Psoas muscle (tissue), 8 donors: ENCODE measurements around the gene SEMA3C. TPM values are rescaled to one million over a fixed set of nuclear protein-coding genes. Genes with fewer than 3 reads are reported as not detected.

Source experiments
- ATAC-seq, 4 donors: fragments of 200-7000 bp; cut with Tn5 transposase; one replicate each; pipeline ENCODE4 v1.9.1; 2020; ENCODE audit warnings: moderate library complexity in 3 of 4, mild to moderate bottlenecking in 2 of 4
- DNase-seq, 2 donors: peaks; one replicate each; pipeline ENCODE4 v3.0.0-alpha.2; 2020
- H3K27ac ChIP-seq: fragments of 200-600 bp; one replicate; pipeline ENCODE4 v1.8.0; 2022
- H3K27me3 ChIP-seq, 3 donors: fragments of 200-600 bp in 1 of 3; one replicate each; pipeline versions ENCODE4 v1.6.1 to v1.8.0; 2013 to 2022; ENCODE audit warnings: low read length in 2 of 3, mild to moderate bottlenecking in 2 of 3, moderate library complexity in 1 of 3; ENCODE audit not compliant: insufficient read depth in 3 of 3
- H3K36me3 ChIP-seq, 2 donors: fragments of 200-600 bp in 1 of 2; one replicate each; pipeline versions ENCODE4 v1.6.1 to v1.8.0; 2013 to 2022; ENCODE audit warnings: low read depth in 1 of 2, mild to moderate bottlenecking in 1 of 2, moderate library complexity in 1 of 2; ENCODE audit not compliant: insufficient read depth in 1 of 2
- H3K4me1 ChIP-seq: fragments of 200-600 bp; one replicate; pipeline ENCODE4 v1.8.0; 2022
- H3K4me3 ChIP-seq: fragments of 200-600 bp; one replicate; pipeline ENCODE4 v1.8.0; 2022; ENCODE audit warnings: mild to moderate bottlenecking
- H3K9me3 ChIP-seq: fragments of 200-600 bp; one replicate; pipeline ENCODE4 v1.8.0; 2022
- CTCF ChIP-seq: fragments of 200-600 bp; IDR thresholded peaks from one replicate; pipeline ENCODE4 v1.8.0; 2022; ENCODE audit warnings: antibody characterized with exemption
- WGBS, 3 donors: extraction: QIAGEN DNeasy Blood & Tissue Kit; methylation state at CpG; one replicate each; pipeline versions ENCODE4 v1.1.6 to v1.1.7; 2013; 5-methylcytosine and 5-hydroxymethylcytosine counted together
- intact Hi-C, 2 donors: fragments of 100-400 bp; cut with DNase I; formaldehyde crosslinking; loops; one replicate each; pipeline versions ENCODE4 v1.11.0 to v1.14.2; 2022
- polyA plus RNA-seq, 3 donors: library from polyadenylated mRNA; stranded (reverse); fragments of 200-250 nt; gene quantifications; one replicate each; pipeline ENCODE4 v1.2.3, GENCODE V29; 2013
- total RNA-seq, 4 donors: library from RNA; stranded (reverse); fragmentation: NEBNext Ultra II Directional in 2 of 4; extraction: Animal tissue kit (Norgen Biotek cat#: 25700) in 2 of 4; gene quantifications; one replicate each; pipeline versions ENCODE4 v1.2.1 to v1.2.4, GENCODE V29; 2021 to 2023
- donor health status: healthy with polysubstance abuse.
- donor health status: DM: no; HTN: no; CAD: no; lungs with moderate emphysema.
- donor health status: Bipolar disorder and iron deficiency.
- donor health status: healthy.
- donor health status: DM: yes; HTN: yes; CAD: no.
- donor health status: DM: no; HTN: no; CAD: no.
- donor health status: DM: no; HTN: no; CAD: no.
- donor health status: DM: yes; HTN: yes; CAD: no.

The SEMA3C gene
- total and polyA plus RNA-seq, 7 donors, result 6.6 to 63.1 (median 18.3) TPM

- no peak for DNase-seq
- TF ChIP-seq CTCF, result no peak
- Histone ChIP-seq H3K4me1 (no peaks in the 10 kb centered on the region), H3K27me3 (no peaks in the 10 kb centered on the region), H3K9me3 (no peaks in the 10 kb centered on the region), H3K36me3 (no peaks in the 10 kb centered on the region), H3K27ac (no peak overlapping the region), H3K4me3 (no peak overlapping the region)
- intact Hi-C loops, result no loop called here
- no peak for ATAC-seq
- WGBS, 3 donors, result 92 to 95% (median 94%) methylated on average over 12 of the region's 12 CpGs
Observed at GRCh38 chr7:80735330-80735729, 183.5 kb downstream of the SEMA3C start.

DNA sequence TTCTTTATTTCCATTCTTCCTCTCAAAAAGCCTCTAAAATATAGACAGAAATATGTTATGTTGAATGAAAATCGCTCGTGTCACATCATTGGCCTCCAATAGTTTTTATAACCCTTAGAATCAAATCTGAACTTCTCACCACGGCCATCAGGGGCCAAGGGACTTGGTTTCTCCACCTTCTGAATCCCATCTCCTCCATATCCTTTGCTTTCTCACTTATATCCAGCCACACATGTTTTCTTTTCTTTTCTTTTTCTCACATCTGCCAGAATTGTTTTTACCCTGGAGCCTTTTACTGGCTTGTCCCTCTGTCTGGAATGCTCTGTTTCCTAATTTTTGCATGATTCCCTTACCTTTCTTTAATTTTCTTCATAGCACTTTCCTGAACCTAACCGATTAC is 184.8 kb downstream of the SEMA3C start:
- Histone ChIP-seq H3K9me3 (no peaks in the 10 kb centered on the region), H3K4me3 (no peak overlapping the region), H3K27me3 (no peaks in the 10 kb centered on the region), H3K4me1 (no peaks in the 10 kb centered on the region), H3K27ac (no peak overlapping the region), H3K36me3 (no peaks in the 10 kb centered on the region)
- ATAC-seq (no peak), DNase-seq (no peak)
- WGBS, 3 donors, result 79 to 84% (median 84%) methylated on average over 4 of the region's 4 CpGs
- TF ChIP-seq CTCF, result no peak
- intact Hi-C loops, result no loop called here

- 55 to 59% (median 56%) methylated on average over 3 of the region's 3 CpGs for WGBS, 3 donors
- no peak for TF ChIP-seq CTCF
- H3K36me3 ChIP-seq, result no peaks in the 10 kb centered on the region
- H3K4me1 ChIP-seq, result no peaks in the 10 kb centered on the region
- H3K9me3 ChIP-seq, result no peaks in the 10 kb centered on the region
- no peaks in the 10 kb centered on the region for H3K27me3 ChIP-seq
- H3K4me3 ChIP-seq, result no peak overlapping the region
- ATAC-seq (no peak), DNase-seq (no peak)
- H3K27ac ChIP-seq, result no peak overlapping the region
- intact Hi-C loops, result no loop called here
Observed at GRCh38 chr7:80733333-80733915, 185.4 kb downstream of the SEMA3C start.

- no peak for TF ChIP-seq CTCF
- no peaks in the 10 kb centered on the region for H3K9me3 ChIP-seq
- DNase-seq (no peak), ATAC-seq (no peak)
- intact Hi-C loops, result no loop called here
- H3K27ac ChIP-seq, result no peak overlapping the region
- no peak overlapping the region for H3K4me3 ChIP-seq
- 65 to 67% (median 67%) methylated on average over 6 of the region's 6 CpGs for WGBS, 3 donors
- no peaks in the 10 kb centered on the region for H3K36me3 ChIP-seq
- no peaks in the 10 kb centered on the region for H3K27me3 ChIP-seq
- no peaks in the 10 kb centered on the region for H3K4me1 ChIP-seq
Observed at GRCh38 chr7:80732630-80733029, 186.2 kb downstream of the SEMA3C start.

- Histone ChIP-seq H3K9me3 (no peaks in the 10 kb centered on the region), H3K4me1 (no peaks in the 10 kb centered on the region), H3K27me3 (no peaks in the 10 kb centered on the region), H3K36me3 (no peaks in the 10 kb centered on the region), H3K4me3 (no peak overlapping the region), H3K27ac (no peak overlapping the region)
- DNase-seq (no peak), ATAC-seq (no peak)
- intact Hi-C loops, result no loop called here
- TF ChIP-seq CTCF, result no peak
- 57 to 65% (median 63%) methylated on average over 2 of the region's 2 CpGs for WGBS, 3 donors
Observed at GRCh38 chr7:80731281-80731680, 187.6 kb downstream of the SEMA3C start.
